NCI-H2029 (cell line): Measurements from ENCODE around the gene CPLANE2.
A peak's percentile ranks its signal among the peaks of the same experiment; 100 is the strongest.
"Not testable (repeated sequence)": the region's sequence is repeated elsewhere in the genome, so short reads cannot be mapped to it uniquely, and the experiment has no call there.

Source experiments
- DNase-seq: peaks from one replicate; lab custom pipeline; 2025; lab: John Stamatoyannopoulos, UW

Gene CPLANE2

DNA sequence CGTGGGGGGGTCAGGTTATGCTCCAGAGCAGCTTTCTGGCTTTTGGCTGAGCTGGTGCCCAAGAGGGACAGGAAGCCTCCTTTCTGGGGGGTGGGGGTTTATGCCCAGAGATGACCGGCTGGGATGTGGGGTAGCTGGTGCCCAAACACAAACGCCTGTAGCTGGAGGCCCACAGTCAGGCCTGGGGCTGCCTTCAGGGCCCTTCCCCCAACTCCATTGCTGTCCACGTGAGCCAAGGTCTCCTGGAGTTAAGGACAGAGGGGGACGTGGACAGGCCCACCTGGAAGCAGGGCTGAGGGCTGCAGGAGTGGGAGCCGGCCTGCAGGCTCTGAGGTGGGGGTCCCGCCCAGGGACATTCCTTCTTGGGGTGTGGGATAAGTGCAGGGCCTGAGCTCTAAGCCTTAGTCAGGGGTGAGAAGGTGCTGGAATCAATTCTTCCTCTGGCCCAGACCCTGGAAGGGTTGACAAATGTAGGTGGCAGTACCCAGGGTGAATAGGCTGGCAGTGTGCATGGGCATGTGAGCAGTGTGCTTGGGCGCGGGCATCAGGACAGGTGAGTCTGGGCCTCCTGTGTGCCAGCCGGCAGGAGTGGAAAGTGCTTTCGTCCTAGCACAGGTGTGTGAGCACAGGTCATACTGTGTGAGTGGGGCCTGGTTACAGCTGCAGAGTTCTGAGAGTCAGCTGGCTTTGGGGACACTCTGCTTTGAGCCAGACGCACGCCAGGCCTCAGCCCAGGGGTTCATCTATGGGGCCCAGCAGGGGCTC is 6.8 kb downstream of the CPLANE2 start:
- no peak for DNase-seq

GRCh38 chr1:16226490-16227179 is 10.3 kb downstream of the CPLANE2 start:
- DNase-seq = no peak

DNA sequence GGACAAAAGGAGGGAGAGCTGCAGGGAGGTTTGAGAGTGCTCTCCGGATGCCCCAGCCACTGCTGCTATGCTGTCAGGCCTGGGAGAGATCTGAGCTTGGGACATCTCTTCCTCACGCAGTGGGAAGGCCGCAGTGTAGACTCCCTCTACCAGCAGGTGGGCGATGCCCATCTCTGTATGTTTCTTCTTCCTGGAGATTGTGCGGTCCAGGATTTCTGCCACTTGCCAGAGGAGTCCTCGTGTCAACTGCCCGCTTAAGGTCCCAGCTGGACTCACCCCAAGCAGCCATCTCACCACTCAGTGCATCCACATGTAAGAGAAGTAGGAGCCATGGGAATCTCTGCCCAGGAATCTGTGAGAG is 10.9 kb downstream of the CPLANE2 start:
- no peak for DNase-seq

- no peak for DNase-seq
Measured at GRCh38 chr1:16224472-16224871, 12.5 kb downstream of the CPLANE2 start.

DNA sequence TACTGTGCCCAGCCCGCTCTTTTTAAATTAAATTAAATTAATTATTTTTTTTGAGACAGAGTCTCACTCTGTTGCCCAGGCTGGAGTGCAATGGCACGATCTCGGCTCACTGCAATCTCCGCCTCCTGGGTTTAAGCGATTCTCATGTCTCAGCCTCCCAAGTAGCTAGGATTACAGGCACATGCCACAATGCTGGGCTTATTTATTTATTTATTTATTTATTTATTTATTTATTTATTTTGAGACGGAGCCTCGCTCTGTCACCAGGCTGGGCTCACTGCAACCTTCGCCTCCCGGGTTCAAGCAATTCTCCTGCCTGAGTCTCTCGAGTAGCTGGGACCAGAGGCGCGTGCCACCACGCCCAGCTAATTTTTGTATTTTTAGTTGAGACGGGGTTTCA is 14.3 kb downstream of the CPLANE2 start:
- DNase-seq = not testable (repeated sequence)

DNA sequence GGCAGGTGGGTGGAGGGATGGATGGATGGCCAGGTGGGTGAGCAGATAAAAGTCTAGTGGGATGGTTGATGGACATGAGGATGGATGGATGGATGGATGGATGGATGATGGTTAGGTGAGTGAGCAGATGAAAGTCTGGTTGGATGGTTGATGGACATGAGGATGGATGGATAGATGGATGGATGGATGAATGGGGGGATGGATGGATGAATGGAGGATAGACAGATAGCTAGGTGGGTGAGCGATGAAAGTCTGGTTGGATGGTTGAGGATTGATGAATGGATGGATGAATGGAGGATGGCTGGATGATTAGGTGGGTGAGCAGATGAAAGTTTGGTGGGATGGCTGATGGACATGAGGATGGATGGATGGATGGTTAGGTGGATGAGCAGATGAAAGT is 15.5 kb downstream of the CPLANE2 start:
- DNase-seq = no peak

DNA sequence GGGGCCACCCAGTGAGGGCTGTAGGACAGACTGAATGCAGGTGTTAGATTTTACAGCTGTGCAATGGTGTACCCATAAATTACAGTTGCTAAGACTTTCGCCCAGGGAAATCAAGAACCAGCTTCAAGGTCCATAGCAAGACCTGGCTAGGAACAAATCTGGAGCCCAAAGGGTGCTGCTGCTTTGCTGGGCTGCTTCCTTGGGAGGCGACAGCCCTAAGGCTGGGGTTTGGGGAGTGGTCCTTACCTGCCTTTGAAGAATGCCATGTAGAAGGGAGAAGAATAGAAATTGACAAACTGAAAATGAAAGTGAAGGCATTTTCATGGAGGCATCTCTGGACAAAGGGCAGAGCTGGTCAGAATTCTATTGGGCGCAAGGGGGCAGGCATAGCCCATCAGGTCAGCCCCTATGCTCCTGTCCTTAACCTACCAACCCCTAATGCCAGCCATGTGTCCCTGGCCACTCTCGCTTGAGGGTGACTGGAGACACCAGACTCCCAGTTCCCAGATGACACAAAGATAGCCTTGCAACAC is 16.9 kb downstream of the CPLANE2 start:
- no peak for DNase-seq

GRCh38 chr1:16218674-16219071 is 18.3 kb downstream of the CPLANE2 start:
- DNase-seq = no peak

GRCh38 chr1:16218014-16218673 is 18.8 kb downstream of the CPLANE2 start:
- no peak for DNase-seq

- DNase-seq = peak; percentile 94
Measured at GRCh38 chr1:16217061-16217785, 19.8 kb downstream of the CPLANE2 start.

GRCh38 chr1:16215882-16216753 is 20.9 kb downstream of the CPLANE2 start:
- peak; percentile 93 for DNase-seq

DNA sequence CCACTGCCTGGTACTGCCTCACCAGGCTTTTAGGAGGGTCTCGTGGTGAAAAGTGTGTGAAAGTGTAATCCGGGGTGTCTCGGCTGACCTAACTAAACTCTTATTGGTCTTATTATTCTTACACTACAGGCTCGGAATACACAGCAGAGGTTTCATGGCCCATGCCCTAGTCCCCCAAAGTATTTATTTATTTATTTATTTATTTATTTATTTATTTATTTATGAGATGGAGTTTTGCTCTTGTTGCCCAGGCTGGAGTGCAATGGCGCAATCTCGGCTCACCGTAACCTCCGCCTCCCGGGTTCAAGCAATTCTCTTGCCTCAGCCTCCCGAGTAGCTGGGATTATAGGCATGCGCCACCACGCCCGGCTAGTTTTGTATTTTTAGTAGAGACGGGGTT is 21.7 kb downstream of the CPLANE2 start:
- DNase-seq = not testable (repeated sequence)

DNA sequence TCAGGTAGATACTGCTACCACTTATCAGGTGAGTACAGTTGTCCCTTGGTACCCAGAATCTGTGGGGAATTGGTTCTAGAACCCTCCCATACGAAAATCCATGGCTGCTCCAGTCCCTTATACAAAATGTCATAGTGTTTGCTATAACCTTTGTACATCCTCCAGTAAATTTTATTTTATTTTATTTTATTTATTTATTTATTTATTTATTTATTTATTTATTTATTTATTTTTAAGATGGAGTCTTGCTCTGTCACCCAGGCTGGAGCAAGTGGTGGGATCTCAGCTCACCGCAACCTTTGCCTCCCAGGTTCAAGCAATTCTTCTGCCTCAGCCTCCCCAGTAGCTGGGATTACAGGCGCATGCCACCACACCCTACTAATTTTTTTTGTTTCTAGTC is 23.4 kb downstream of the CPLANE2 start:
- not testable (repeated sequence) for DNase-seq

DNA sequence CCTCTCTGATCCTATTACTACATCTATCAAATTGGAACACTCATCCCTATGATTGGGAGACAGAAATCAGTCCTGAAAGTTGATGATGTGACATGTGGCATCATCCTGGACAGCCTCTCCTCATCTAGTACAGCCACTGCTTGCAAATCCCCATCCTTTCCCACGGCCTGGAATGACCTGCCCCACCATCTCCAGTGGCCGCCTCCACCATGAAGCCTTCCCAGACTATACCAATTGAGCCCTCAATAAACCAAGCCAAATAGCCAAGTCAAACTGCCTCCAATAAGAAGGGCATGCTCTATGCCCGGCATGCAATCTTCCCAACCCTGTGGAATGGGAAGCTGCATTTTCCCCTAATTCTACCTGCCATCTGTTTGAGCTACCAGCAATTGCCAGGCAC is 24.0 kb downstream of the CPLANE2 start:
- no peak for DNase-seq

DNA sequence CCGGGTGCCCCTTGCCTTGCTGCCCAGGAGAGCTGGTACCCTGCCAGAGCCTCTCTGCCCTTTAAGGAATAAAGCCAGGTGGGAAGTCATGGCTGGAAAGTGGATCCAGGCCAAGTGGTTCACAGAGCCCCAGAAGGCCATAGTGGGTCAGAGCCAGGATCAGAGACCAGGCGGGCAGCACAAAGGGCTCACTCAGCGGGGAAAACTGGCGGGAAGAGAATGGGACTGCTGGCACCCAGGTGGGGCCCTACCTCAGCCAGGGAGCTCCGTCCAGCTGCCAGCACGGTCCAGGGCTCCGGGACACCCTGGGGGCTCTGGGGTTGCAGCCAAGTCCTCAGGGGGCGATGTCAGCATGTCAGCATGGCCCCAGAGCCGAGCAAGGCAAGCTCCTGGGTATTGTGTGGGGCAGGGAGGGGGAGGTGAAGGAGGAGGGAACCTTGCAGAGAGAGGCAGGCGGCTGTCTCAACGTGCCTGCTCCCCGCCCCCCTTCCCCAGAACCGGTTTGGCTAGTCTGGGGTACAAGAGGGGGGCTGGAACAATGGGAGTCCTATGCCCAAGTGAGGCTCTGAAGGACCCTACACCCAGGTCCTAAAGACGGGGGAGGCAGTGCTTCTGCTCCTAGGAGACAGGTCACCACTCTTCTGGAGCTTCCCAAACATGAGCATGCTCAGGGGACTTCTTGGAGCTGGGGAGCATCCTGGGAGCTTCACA is 24.6 kb downstream of the CPLANE2 start, which contains the start of gene ARHGEF19:
TSS of gene ARHGEF19 (minus strand) at position 402 of the 711 bp plus-strand sequence. CDS start 3,598 bp downstream, outside the sequence.
- peak; percentile 51 for DNase-seq

- DNase-seq = no peak
Measured at GRCh38 chr1:16211824-16212223, 25.2 kb downstream of the CPLANE2 start.

DNA sequence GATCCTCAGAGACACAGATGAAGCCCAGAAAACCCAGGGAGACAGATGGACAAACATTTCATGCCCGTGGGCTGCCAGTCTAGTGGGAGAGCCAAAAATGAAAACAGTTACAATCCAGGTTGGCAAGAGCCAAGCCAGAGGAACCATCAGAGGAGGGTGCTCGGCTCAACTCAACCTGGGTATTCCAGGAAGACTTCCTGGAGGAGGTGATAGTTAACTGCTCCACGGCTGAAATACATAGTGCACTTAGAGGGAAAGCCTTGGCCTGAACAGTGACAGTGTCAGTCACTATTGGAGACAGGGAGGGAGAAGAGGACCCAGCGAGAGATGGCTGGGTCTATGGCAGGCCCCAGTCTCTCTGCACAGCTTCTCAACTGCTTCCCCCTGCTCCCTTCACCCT is 26.4 kb downstream of the CPLANE2 start:
- no peak for DNase-seq

GRCh38 chr1:16209847-16210407 is 27.1 kb downstream of the CPLANE2 start:
- no peak for DNase-seq

- DNase-seq = no peak
Measured at GRCh38 chr1:16209132-16209846, 27.7 kb downstream of the CPLANE2 start.
